Loucy (cell line): ENCODE results near the gene WDR31.

Experiments used
- H2AFZ ChIP-seq: fragments of 200-600 bp; sonication (generic); 2 replicates; pipeline ENCODE4 v1.6.0; 2016; ENCODE audit warnings: antibody characterized with exemption, mild to moderate bottlenecking, low read length, moderate library complexity
- H3F3A ChIP-seq: fragments of 200-600 bp; 2 replicates; pipeline ENCODE4 v1.6.0; 2016; ENCODE audit warnings: antibody characterized with exemption, low read depth, mild to moderate bottlenecking
- H3K27me3 ChIP-seq: fragments of 200-600 bp; sonication (generic); 2 replicates; pipeline ENCODE4 v1.6.1; 2014; ENCODE audit warnings: low read length, mild to moderate bottlenecking; ENCODE audit not compliant: insufficient read depth, poor library complexity, severe bottlenecking
- H3K36me3 ChIP-seq: fragments of 200-600 bp; sonication (generic); 2 replicates; pipeline ENCODE4 v1.6.1; 2016; ENCODE audit warnings: low read length; ENCODE audit not compliant: insufficient read depth
- H3K4me1 ChIP-seq: fragments of 200-600 bp; sonication (generic); 2 replicates; pipeline ENCODE4 v1.5.1; 2014; ENCODE audit warnings: low read length, mild to moderate bottlenecking; ENCODE audit not compliant: insufficient read depth, poor library complexity, severe bottlenecking
- H3K4me2 ChIP-seq: fragments of 200-600 bp; sonication (generic); 2 replicates; pipeline ENCODE4 v1.6.0; 2014; ENCODE audit warnings: antibody characterized with exemption, low read length, low read depth, mild to moderate bottlenecking; ENCODE audit not compliant: poor library complexity, severe bottlenecking
- H3K4me3 ChIP-seq: fragments of 200-600 bp; sonication (generic); 2 replicates; pipeline ENCODE4 v1.5.1; 2014; ENCODE audit warnings: low read length, mild to moderate bottlenecking, mixed read lengths; ENCODE audit not compliant: poor library complexity, severe bottlenecking
- H3K79me2 ChIP-seq: fragments of 200-600 bp; sonication (generic); 2 replicates; pipeline ENCODE4 v1.6.1; 2014; ENCODE audit warnings: low read length; ENCODE audit not compliant: insufficient read depth
- H3K9ac ChIP-seq: fragments of 200-600 bp; sonication (generic); 2 replicates; pipeline ENCODE4 v1.6.0; 2014; ENCODE audit warnings: mild to moderate bottlenecking, low read depth, low read length, moderate library complexity; ENCODE audit not compliant: poor library complexity, severe bottlenecking
- H3K9me2 ChIP-seq: fragments of 200-600 bp; sonication (generic); replicated peaks from 2 replicates; pipeline ENCODE4 v1.6.1; 2016; ENCODE audit warnings: low read depth, low read length, mixed read lengths
- H3K9me3 ChIP-seq: fragments of 200-600 bp; sonication (generic); 2 replicates; pipeline ENCODE4 v1.6.1; 2014; ENCODE audit warnings: mild to moderate bottlenecking, antibody characterized with exemption, low read length, low read depth; ENCODE audit not compliant: insufficient read depth
- H4K20me1 ChIP-seq: fragments of 200-600 bp; sonication (generic); 2 replicates; pipeline ENCODE4 v1.6.0; 2014; ENCODE audit warnings: antibody characterized with exemption, low read length, mild to moderate bottlenecking; ENCODE audit not compliant: insufficient read depth, poor library complexity, severe bottlenecking
- CTCF ChIP-seq: fragments of 200-600 bp; sonication (generic); conservative IDR thresholded peaks from 2 replicates; pipeline ENCODE4 v1.5.1; 2014; ENCODE audit warnings: mild to moderate bottlenecking, antibody characterized with exemption, low read length
- EZH2phosphoT487 ChIP-seq: fragments of 200-600 bp; IDR thresholded peaks from 2 replicates; pipeline ENCODE4 v1.6.1; 2018; ENCODE audit warnings: antibody characterized with exemption, mild to moderate bottlenecking, moderate library complexity, borderline replicate concordance

WDR31 gene

DNA sequence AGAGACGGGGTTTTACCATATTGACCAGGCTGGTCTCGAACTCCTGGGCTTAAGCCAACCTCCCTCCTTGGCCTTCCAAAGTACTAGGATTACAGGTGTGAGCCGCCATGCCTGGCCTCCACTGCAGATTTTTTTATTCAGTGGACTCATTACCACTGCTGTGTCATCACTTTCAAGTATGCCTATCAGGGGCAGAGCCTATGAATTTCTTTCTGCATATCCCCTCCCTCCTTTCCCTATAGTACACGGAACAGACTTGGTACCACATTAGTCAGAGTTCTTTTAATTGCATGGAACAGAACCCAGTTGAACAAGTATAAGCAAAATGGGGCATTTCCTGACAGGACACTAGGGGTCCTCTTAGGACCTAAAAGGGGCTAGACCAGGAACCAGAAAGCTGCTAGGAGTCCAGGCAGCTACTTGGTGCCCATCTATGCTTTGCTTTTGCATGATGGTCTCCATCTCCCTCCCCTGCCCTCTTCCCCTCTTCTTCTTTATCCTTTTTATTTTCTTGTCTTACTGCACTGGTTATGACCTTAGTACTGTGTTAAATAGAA is 15.0 kb upstream of the WDR31 start:
- Histone ChIP-seq H3K27me3 (no peaks in the 10 kb centered on the region), H2AFZ (no peak overlapping the region), H3K9me2 (no peaks in the 10 kb centered on the region), H3F3A (no peaks in the 10 kb centered on the region), H3K4me1 (peaks cover 14% of the 10 kb centered on the region), H3K79me2 (no peaks in the 10 kb centered on the region), H3K36me3 (no peaks in the 10 kb centered on the region), H3K9me3 (no peaks in the 10 kb centered on the region), H4K20me1 (no peaks in the 10 kb centered on the region), H3K4me2 (no peak overlapping the region), H3K9ac (no peak overlapping the region), H3K4me3 (no peak overlapping the region)
- TF ChIP-seq EZH2phosphoT487: no peak
- TF ChIP-seq CTCF: peak; percentile 42

GRCh38 chr9:113352411-113352810 is 12.3 kb upstream of the WDR31 start:
- Histone ChIP-seq H3K79me2 (no peaks in the 10 kb centered on the region), H3K9ac (no peak overlapping the region), H3K9me2 (no peaks in the 10 kb centered on the region), H3K4me1 (peaks cover 21% of the 10 kb centered on the region), H4K20me1 (no peaks in the 10 kb centered on the region), H3K4me3 (no peak overlapping the region), H3K27me3 (no peaks in the 10 kb centered on the region), H3K36me3 (no peaks in the 10 kb centered on the region), H2AFZ (no peak overlapping the region), H3K9me3 (no peaks in the 10 kb centered on the region), H3K4me2 (no peak overlapping the region), H3F3A (peaks cover 2% of the 10 kb centered on the region; the same call in 1 of the 2 replicates)
- TF ChIP-seq CTCF: no peak

DNA sequence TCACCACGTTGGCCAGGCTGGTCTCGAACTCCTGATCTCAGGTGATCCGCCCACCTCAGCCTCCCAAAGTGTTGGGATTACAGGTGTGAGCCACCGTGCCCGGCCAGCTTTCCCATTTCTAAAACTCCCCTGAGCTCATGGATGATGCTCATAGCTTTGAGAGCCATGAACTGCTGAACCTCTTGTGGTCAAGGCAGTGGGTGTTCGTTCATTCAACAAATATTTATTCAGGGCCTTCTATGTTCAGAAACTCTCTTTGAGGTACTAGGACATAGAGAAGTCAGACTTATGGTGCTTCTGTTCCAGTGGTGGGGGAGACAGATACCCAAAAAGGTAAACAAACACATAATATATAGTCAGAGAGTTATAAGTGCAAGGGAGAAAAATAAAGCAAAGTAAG is 11.9 kb upstream of the WDR31 start:
- no peaks in the 10 kb centered on the region for H4K20me1 ChIP-seq
- H3K36me3 ChIP-seq: no peaks in the 10 kb centered on the region
- H3K79me2 ChIP-seq: no peaks in the 10 kb centered on the region
- H3K4me2 ChIP-seq: no peak overlapping the region
- H3K4me3 ChIP-seq: no peak overlapping the region
- peaks cover 2% of the 10 kb centered on the region; the same call in 1 of the 2 replicates for H3F3A ChIP-seq
- no peaks in the 10 kb centered on the region for H3K9me2 ChIP-seq
- no peak overlapping the region for H2AFZ ChIP-seq
- TF ChIP-seq CTCF: no peak
- no peak for TF ChIP-seq EZH2phosphoT487
- H3K27me3 ChIP-seq: no peaks in the 10 kb centered on the region
- H3K9me3 ChIP-seq: no peaks in the 10 kb centered on the region
- H3K9ac ChIP-seq: no peak overlapping the region
- peaks cover 24% of the 10 kb centered on the region for H3K4me1 ChIP-seq
